Stimulated activated CD4-positive, alpha-beta T cell treated with anti-CD3 and anti-CD28 coated beads, Interleukin-12 subunit alpha, Interleukin-12 subunit beta, amount 100 ng/mL, for 4 hours (primary cell): Measurements from ENCODE around the gene SPATA6.
"Not testable (repeated sequence)": the region's sequence is repeated elsewhere in the genome, so short reads cannot be mapped to it uniquely, and the experiment has no call there.

Experiments used
- DNase-seq: peaks from one replicate; pipeline ENCODE4 v3.0.0-alpha.2; 2020

Gene SPATA6

GRCh38 chr1:48338257-48338656, 133.7 kb downstream of the SPATA6 start:
- DNase-seq = no peak

GRCh38 chr1:48333316-48333715, 138.7 kb downstream of the SPATA6 start:
- DNase-seq = no peak

- no peak for DNase-seq
These were observed 139.9 kb downstream of the SPATA6 start for GRCh38 chr1:48332115-48332514.

GRCh38 chr1:48329905-48330304, 142.1 kb downstream of the SPATA6 start:
- DNase-seq = no peak

GRCh38 chr1:48329486-48329885, 142.5 kb downstream of the SPATA6 start:
- DNase-seq = no peak

GRCh38 chr1:48311829-48312228, 160.2 kb downstream of the SPATA6 start:
- DNase-seq = not testable (repeated sequence)

GRCh38 chr1:48309564-48310082, 162.4 kb downstream of the SPATA6 start:
- DNase-seq = no peak

GRCh38 chr1:48302652-48303051, 169.4 kb downstream of the SPATA6 start:
- DNase-seq = no peak

- DNase-seq = no peak
These were observed 177.3 kb downstream of the SPATA6 start for GRCh38 chr1:48294656-48295055.

- DNase-seq = not testable (repeated sequence)
These were observed 177.9 kb downstream of the SPATA6 start for GRCh38 chr1:48294094-48294493.

GRCh38 chr1:48292706-48293105, 179.3 kb downstream of the SPATA6 start:
- DNase-seq = no peak

- DNase-seq = no peak
These were observed 180.6 kb downstream of the SPATA6 start for GRCh38 chr1:48291421-48291820.

- DNase-seq = no peak
These were observed 186.5 kb downstream of the SPATA6 start for GRCh38 chr1:48285525-48285924.

GRCh38 chr1:48284696-48285420, 187.1 kb downstream of the SPATA6 start:
- DNase-seq = not testable (repeated sequence)

- DNase-seq = not testable (repeated sequence)
These were observed 189.7 kb downstream of the SPATA6 start for GRCh38 chr1:48282329-48282728.

- DNase-seq = not testable (repeated sequence)
These were observed 194.6 kb downstream of the SPATA6 start for GRCh38 chr1:48277437-48277836.

GRCh38 chr1:48266576-48266975, 205.4 kb downstream of the SPATA6 start:
- no peak for DNase-seq

GRCh38 chr1:48263041-48263440, 209.0 kb downstream of the SPATA6 start:
- DNase-seq = no peak

GRCh38 chr1:48261881-48262400, 210.1 kb downstream of the SPATA6 start:
- DNase-seq = no peak

- no peak for DNase-seq
These were observed 213.9 kb downstream of the SPATA6 start for GRCh38 chr1:48258106-48258505.

GRCh38 chr1:48254254-48254653, 217.8 kb downstream of the SPATA6 start:
- no peak for DNase-seq

GRCh38 chr1:48251821-48252220, 220.2 kb downstream of the SPATA6 start:
- DNase-seq = no peak

- DNase-seq = no peak
These were observed 220.7 kb downstream of the SPATA6 start for GRCh38 chr1:48251323-48251722.

GRCh38 chr1:48250572-48250971, 221.4 kb downstream of the SPATA6 start:
- no peak for DNase-seq

GRCh38 chr1:48249868-48250267, 222.1 kb downstream of the SPATA6 start:
- no peak for DNase-seq
